IgD-negative memory B cell (primary cell): ENCODE measurements around the gene HRH1. TPM values are rescaled to one million over a fixed set of nuclear protein-coding genes. Genes with fewer than 3 reads are reported as not detected.
"Not testable (repeated sequence)": the region's sequence is repeated elsewhere in the genome, so short reads cannot be mapped to it uniquely, and the experiment has no call there.

Experiments
- H3K27ac Mint-ChIP-seq, 3 donors: one replicate each; pipeline ENCODE4 v1.8.0; 2020 to 2022; ENCODE audit warnings: mild to moderate bottlenecking in 3 of 3, mixed read lengths in 3 of 3, moderate library complexity in 1 of 3
- H3K27me3 Mint-ChIP-seq: one replicate; pipeline ENCODE4 v1.8.0; 2021; ENCODE audit warnings: mixed read lengths
- H3K36me3 Mint-ChIP-seq: one replicate; pipeline ENCODE4 v1.8.0; 2020; ENCODE audit warnings: mild to moderate bottlenecking, mixed read lengths
- H3K4me1 Mint-ChIP-seq, 3 donors: one replicate each; pipeline ENCODE4 v1.8.0; 2020 to 2022; ENCODE audit warnings: mixed read lengths in 3 of 3, mild to moderate bottlenecking in 1 of 3
- H3K4me3 Mint-ChIP-seq, 4 donors: one replicate each; pipeline ENCODE4 v1.8.0; 2020 to 2022; ENCODE audit warnings: mild to moderate bottlenecking in 4 of 4, mixed read lengths in 4 of 4, moderate library complexity in 3 of 4
- H3K9me3 Mint-ChIP-seq, 3 donors: one replicate each; pipeline ENCODE4 v1.8.0; 2020 to 2021; ENCODE audit warnings: mixed read lengths in 3 of 3, mild to moderate bottlenecking in 1 of 3
- polyA plus RNA-seq: library from polyadenylated mRNA; unstranded; fragments of 300-500 nt; fragmentation: Illumina TruSeq; gene quantifications from one replicate; pipeline ENCODE4 v1.2.3, GENCODE V29; 2021

Gene HRH1
- polyA plus RNA-seq, 1 donor from 2014 or later: not detected

DNA sequence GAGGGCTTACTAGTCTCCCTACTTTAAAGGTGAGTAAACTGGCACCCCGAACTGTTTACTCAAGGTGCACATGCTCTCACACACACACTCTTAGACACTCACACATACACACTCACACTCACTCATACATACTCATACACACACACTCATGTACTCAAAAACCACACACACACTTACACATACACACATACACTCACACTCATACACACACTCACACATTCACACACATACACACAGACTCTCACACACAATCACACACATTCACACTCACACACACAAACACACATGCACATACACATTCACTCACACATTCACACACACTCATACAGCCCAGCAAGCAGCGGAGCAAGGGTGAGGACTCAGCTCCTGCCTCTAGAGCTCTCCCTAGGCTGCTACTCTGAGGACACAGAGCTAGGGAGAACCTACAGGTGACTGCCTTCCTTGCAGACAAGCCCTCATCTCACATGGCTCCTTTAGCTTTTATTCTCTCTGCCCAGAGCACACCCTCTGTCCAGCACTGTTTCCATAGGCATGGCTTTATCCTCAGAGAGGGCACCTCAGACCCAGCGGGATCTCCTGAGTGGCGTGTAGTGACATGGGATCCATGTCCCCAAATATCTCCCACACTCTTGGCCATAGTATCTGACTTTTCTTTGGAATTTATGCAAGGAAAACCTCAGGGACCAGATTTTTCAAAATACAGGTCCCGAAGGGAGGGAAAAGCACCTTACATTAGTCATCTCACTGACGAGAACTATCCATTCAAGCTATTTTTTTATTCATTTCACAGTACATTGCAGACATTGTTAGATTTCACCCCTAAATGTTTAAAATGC is 91.8 kb downstream of the HRH1 start:
- Mint-ChIP-seq H3K9me3 (no peaks in the 10 kb centered on the region), H3K4me3 (no peak overlapping the region), H3K27ac (no peak overlapping the region), H3K4me1 (no peaks in the 10 kb centered on the region), H3K27me3 (peaks cover 1% of the 10 kb centered on the region), H3K36me3 (no peaks in the 10 kb centered on the region)

DNA sequence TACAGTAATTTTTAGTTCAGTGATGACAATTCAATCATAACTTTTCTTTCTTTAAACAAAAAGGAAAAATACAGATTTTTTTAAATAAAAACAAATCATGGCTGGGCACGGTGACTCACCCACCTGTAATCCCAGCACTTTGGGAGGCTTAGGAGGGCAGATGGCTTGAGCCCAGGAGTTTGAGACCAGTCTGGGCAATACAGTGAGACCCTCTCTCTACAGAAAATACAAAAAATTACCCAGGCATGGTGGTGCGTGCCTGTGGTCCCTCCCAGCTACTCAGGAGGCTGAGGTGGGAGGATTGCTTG is 92.3 kb downstream of the HRH1 start:
- H3K27ac Mint-ChIP-seq: no peak overlapping the region
- no peaks in the 10 kb centered on the region for H3K4me1 Mint-ChIP-seq
- no peak overlapping the region for H3K4me3 Mint-ChIP-seq
- peaks cover 1% of the 10 kb centered on the region for H3K27me3 Mint-ChIP-seq
- H3K36me3 Mint-ChIP-seq: no peaks in the 10 kb centered on the region
- H3K9me3 Mint-ChIP-seq: no peaks in the 10 kb centered on the region

DNA sequence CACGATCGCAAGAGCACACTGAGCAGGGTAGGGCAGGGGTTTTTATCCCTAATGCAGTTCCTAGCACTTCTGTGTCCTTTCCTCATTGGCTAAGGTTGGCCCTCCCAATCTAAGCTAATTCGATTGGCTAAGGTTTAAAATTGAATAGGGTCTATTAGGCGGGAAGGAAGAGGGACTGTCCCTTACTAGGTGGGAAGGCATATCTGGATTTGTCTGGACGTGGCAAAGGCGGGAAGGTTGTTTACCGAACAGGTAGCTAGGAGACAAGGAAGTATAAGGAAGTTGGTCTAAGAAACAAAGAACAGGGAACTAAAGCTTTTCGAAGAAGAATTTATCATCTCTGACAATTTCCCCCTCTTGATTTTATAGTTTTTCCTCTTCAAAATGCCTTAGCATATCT is 93.1 kb downstream of the HRH1 start:
- Mint-ChIP-seq H3K4me1 (no peaks in the 10 kb centered on the region), H3K27ac (no peak overlapping the region), H3K4me3 (no peak overlapping the region), H3K27me3 (peaks cover 3% of the 10 kb centered on the region), H3K36me3 (no peaks in the 10 kb centered on the region), H3K9me3 (no peaks in the 10 kb centered on the region)

DNA sequence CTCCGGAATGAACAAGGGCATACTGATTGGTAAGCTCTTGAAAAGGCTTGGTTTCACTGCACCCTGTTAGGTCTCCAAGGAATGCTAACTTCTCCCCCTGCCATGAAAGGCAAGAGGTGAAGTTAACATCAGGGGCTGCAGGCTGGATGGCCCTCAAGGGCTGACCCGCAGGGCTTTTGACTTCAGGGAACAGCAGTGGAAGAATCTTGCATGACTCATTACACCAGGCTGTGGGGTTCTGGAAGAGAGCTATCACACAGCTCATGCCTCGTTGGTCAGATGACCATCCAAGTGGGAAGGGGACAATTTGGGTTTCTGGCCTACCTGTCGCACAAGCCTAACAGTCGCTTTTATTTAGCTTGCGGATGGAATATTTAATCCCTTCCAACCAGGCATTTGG is 94.3 kb downstream of the HRH1 start:
- no peaks in the 10 kb centered on the region for H3K36me3 Mint-ChIP-seq
- H3K27me3 Mint-ChIP-seq: peaks cover 6% of the 10 kb centered on the region
- no peaks in the 10 kb centered on the region for H3K4me1 Mint-ChIP-seq
- H3K4me3 Mint-ChIP-seq: no peak overlapping the region
- no peak overlapping the region for H3K27ac Mint-ChIP-seq
- H3K9me3 Mint-ChIP-seq: no peaks in the 10 kb centered on the region

DNA sequence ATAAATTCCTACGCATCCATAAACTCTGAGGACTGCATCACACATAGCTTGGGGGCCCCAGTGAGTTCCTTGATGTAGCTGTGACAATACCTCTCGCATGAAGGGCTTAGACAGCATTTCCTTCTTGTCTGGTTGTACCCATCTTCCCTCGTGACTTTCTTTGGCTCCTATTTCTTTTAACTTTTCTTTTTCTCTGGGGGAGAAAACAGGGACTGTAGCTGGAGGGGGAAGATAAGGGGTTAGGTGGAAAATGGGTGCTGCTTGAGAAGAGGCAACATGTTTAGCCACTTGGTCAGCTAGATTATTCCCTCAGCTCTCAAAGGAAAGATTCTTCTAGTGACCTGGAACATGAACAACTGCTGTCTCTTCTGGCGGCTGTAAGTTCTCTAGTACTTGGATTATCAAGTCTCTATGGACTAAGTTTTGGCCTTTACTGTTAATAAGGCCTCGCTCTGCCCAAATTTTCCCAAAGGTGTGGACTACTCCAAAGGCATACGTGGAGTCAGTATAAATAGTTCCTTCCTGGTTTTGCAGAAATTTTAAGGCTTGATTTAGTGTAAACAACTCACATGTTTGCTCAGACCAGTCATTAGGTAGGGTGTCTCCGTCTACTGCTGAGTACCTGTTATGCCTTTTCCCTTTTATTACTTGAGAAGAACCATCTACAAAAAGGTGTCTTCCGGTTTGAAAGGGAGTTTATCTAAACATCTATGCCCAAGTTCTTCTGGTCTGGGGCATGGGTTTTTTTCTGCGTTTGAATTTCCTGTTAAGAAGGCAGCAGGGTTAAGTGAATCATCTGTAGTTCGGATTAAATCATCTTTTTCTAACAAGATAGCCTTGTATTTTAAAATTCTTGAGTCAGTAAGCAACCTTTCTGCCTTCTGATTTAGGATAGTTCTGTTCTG is 96.9 kb downstream of the HRH1 start:
- Mint-ChIP-seq H3K4me3 (no peak overlapping the region), H3K27me3 (peaks cover 17% of the 10 kb centered on the region)

DNA sequence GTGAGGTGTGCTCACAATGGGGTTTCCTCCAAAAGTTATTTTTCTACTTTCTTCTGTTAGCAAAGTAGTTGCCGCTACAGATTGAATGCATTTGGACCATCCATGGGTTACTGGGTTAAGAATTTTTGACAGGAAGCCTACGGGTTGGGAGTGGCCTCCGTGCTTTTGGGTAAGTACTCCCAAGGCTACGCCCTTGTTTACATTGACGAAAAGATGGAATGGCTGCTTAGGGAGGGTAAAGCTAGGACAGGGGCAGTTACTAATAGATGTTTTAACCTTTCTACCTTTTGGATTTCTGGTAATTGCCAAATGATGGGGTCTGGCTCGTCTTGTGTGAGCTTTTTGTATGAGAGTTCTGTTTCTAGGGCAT is 97.5 kb downstream of the HRH1 start:
- Mint-ChIP-seq H3K36me3 (peaks cover 4% of the 10 kb centered on the region), H3K4me1 (no peaks in the 10 kb centered on the region), H3K27me3 (peaks cover 17% of the 10 kb centered on the region), H3K9me3 (peaks cover 0 to 1% (median 0%) of the 10 kb centered on the region in 3 donors), H3K4me3 (no peak overlapping the region), H3K27ac (no peak overlapping the region)

More for the DNA sequence above, 96.9 kb downstream of the HRH1 start:
- Mint-ChIP-seq H3K36me3 (peaks cover 4% of the 10 kb centered on the region), H3K27ac (no peak overlapping the region), H3K4me1 (no peaks in the 10 kb centered on the region), H3K9me3 (peaks cover 0 to 1% (median 0%) of the 10 kb centered on the region in 3 donors)

DNA sequence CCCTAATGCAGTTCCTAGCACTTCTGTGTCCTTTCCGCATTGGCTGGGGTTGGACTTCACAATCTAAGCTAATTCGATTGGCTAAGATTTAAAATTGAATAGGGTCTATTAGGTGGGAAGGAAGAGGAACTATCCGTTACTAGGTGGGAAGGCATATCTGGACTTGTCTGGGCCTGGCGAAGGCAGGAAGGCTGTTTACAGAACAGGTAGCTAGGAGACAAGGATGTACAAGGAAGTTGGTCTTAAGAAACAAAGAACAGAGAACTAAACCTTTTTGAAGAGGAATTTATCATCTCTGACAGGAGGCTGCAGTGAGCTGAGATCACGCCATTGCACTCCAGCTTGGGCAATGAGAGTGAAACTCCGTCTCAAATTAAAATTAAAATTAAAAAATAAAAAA is 100.6 kb downstream of the HRH1 start:
- Mint-ChIP-seq H3K4me1 (no peaks in the 10 kb centered on the region), H3K36me3 (peaks cover 4% of the 10 kb centered on the region), H3K9me3 (peaks cover 0 to 1% (median 0%) of the 10 kb centered on the region in 3 donors), H3K27ac (no peak overlapping the region), H3K4me3 (no peak overlapping the region), H3K27me3 (peaks cover 15% of the 10 kb centered on the region)

DNA sequence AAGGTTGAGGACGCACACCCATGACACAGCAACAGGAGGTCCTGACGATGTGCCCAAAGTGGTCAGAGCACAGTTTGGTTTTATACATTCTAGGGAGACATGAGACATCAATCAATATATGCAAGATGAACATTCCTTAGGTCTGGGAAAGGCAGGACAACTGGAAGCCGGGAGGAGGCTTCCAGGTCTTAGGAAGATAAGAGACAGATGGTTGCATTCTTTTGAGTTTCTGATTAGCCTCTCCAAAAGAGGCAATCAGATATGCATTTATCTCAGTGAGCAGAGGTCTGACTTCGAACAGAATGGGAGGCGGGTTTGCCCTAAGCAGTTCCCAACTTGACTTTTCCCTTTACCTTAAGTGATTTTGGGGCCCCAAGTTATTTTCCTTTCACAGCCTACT is 101.2 kb downstream of the HRH1 start:
- H3K4me3 Mint-ChIP-seq, H3K4me1 Mint-ChIP-seq, H3K27ac Mint-ChIP-seq, H3K36me3 Mint-ChIP-seq, H3K9me3 Mint-ChIP-seq: not testable (repeated sequence)
- peaks cover 15% of the 10 kb centered on the region for H3K27me3 Mint-ChIP-seq

DNA sequence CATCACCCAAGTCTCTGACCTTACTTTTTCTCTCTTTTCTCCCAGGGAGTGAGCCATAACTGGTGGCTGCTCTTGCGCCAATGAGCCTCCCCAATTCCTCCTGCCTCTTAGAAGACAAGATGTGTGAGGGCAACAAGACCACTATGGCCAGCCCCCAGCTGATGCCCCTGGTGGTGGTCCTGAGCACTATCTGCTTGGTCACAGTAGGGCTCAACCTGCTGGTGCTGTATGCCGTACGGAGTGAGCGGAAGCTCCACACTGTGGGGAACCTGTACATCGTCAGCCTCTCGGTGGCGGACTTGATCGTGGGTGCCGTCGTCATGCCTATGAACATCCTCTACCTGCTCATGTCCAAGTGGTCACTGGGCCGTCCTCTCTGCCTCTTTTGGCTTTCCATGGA is 104.7 kb downstream of the HRH1 start:
- peaks cover 0 to 1% (median 0%) of the 10 kb centered on the region in 3 donors for H3K9me3 Mint-ChIP-seq
- H3K4me1 Mint-ChIP-seq: no peaks in the 10 kb centered on the region
- H3K27me3 Mint-ChIP-seq: peaks cover 10% of the 10 kb centered on the region
- peaks cover 8% of the 10 kb centered on the region for H3K36me3 Mint-ChIP-seq
- H3K27ac Mint-ChIP-seq: no peak overlapping the region
- no peak overlapping the region for H3K4me3 Mint-ChIP-seq

DNA sequence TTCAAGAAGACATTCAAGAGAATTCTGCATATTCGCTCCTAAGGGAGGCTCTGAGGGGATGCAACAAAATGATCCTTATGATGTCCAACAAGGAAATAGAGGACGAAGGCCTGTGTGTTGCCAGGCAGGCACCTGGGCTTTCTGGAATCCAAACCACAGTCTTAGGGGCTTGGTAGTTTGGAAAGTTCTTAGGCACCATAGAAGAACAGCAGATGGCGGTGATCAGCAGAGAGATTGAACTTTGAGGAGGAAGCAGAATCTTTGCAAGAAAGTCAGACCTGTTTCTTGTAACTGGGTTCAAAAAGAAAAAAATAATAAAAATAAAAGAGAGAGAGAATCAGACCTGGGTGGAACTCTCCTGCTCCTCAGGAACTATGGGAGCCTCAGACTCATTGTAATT is 106.2 kb downstream of the HRH1 start:
- peaks cover 17% of the 10 kb centered on the region for H3K27me3 Mint-ChIP-seq
- peaks cover 4% of the 10 kb centered on the region for H3K36me3 Mint-ChIP-seq
- no peaks in the 10 kb centered on the region for H3K4me1 Mint-ChIP-seq
- H3K4me3 Mint-ChIP-seq: no peak overlapping the region
- H3K27ac Mint-ChIP-seq: no peak overlapping the region
- peaks cover 0 to 1% (median 0%) of the 10 kb centered on the region in 3 donors for H3K9me3 Mint-ChIP-seq

DNA sequence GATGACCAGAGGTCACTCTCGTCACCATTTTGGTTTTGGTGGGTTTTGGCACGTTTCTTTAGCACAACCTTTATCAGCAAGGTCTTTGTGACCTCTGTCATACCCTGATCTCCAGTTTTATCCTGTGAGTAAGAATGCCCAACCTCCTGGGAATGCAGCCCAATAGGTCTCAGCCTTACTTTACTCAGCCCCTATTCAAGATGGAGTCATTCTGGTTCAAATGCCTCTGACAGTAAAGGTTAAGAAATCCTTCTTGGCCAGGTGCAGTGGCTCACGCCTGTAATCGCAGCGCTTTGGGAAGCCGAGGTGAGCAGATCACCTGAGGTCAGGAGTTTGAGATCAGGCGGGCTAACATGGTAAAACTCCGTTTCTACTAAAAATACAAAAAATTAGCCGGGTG is 114.7 kb downstream of the HRH1 start:
- Mint-ChIP-seq H3K27ac (no peak overlapping the region), H3K4me3 (no peak overlapping the region), H3K9me3 (no peaks in the 10 kb centered on the region)

DNA sequence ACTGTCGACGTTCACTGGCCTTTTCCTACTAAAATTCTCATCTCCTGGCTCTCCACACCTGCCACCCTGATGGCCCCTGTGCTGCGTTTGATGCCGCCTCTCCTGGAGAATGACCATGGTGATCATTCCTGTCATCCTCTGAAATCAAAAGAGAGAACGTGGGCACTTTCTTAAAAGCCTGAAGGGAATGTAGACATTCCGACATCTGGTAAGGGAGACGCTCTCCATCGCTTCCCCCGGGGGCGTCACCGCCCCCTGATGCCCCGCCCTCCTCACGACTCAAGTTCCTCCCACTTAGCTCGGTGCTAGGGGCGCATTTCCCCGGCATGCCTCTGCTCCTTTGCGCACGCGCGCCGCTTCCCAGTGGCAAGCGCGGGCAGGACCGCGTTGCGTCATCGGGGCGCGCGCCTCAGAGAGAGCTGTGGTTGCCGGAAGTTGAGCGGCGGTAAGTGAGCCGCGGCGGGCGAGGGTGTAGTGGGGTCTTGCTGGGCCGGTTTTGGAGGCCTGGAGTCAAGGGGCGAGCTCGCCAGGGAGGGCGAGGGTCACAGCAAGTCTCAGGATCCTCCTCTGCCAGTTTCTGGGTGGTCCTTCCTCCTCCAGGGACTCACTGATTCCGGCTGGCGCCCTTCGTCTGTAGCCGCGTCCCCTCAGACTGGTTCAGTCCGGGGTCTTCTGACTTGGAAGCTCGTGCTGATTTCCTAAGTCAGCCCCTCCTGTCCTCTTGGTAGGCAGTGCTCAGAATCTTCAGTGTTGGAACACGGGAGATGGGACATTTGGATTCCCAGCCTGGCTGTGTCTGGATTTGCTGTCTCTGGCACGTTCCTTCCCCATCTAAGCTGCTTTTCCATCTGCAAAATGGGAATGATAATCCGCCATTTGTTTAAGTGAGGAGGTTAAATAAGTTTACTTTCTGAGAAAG is 118.0 kb downstream of the HRH1 start, which contains the start of gene ATG7:
TSS of gene ATG7 (plus strand) at position 412 of the 919 bp plus-strand sequence. CDS start 26,299 bp downstream, outside the sequence.
- peaks cover 0 to 9% (median 0%) of the 10 kb centered on the region in 3 donors for H3K9me3 Mint-ChIP-seq
- peak within 1 kb of the TSS; percentile 84 to 100 (median 98) for H3K27ac Mint-ChIP-seq
- peak within 1 kb of the TSS; percentile 86 to 99 (median 94) for H3K4me3 Mint-ChIP-seq
- H3K36me3 Mint-ChIP-seq: peaks cover 15% of the 10 kb centered on the region
- peaks cover 4% of the 10 kb centered on the region for H3K27me3 Mint-ChIP-seq
- peaks cover 28 to 37% (median 36%) of the 10 kb centered on the region in 3 donors for H3K4me1 Mint-ChIP-seq

More for the DNA sequence above, 114.7 kb downstream of the HRH1 start:
- H3K36me3 Mint-ChIP-seq: peaks cover 2% of the 10 kb centered on the region
- peaks cover 18% of the 10 kb centered on the region for H3K27me3 Mint-ChIP-seq
- peaks cover 11 to 18% (median 17%) of the 10 kb centered on the region in 3 donors for H3K4me1 Mint-ChIP-seq

DNA sequence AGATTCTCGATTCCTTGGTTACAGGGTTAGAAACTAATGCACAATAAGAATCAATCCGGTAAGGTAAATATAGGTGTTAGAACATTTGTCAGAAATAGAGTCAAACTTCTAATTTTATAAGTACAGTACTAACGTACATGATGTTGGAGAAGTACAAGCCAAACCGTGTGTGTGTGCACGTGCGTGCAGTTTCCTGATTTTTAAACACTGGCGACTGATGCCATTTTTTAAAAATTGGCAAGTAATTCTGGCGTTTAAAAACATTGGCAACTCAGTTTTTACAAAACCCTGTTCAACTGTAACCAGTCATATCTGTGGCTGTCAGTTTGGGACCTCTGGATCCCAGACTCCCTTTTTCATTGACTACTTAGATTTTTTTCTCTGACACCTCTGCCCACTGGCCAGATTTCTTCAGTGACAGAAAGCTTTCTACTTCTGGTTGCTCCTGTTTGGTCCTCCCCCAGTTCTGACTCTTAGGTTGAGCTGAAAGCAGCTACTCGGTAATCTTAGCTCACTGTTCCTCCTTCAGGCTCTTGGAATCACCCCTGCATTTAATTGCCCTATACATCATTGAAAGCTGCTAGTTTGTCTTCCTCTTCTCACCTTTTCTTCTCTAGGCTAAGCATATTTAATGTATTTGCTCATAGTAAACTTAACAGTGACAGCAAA is 118.7 kb downstream of the HRH1 start:
- Mint-ChIP-seq H3K4me3 (peak overlapping the region; percentile 86 to 99 (median 94)), H3K27me3 (peaks cover 2% of the 10 kb centered on the region), H3K27ac (peak overlapping the region; percentile 84 to 100 (median 98)), H3K4me1 (peaks cover 28 to 37% (median 36%) of the 10 kb centered on the region in 3 donors), H3K36me3 (peaks cover 20% of the 10 kb centered on the region), H3K9me3 (peaks cover 0 to 11% (median 0%) of the 10 kb centered on the region in 3 donors)

DNA sequence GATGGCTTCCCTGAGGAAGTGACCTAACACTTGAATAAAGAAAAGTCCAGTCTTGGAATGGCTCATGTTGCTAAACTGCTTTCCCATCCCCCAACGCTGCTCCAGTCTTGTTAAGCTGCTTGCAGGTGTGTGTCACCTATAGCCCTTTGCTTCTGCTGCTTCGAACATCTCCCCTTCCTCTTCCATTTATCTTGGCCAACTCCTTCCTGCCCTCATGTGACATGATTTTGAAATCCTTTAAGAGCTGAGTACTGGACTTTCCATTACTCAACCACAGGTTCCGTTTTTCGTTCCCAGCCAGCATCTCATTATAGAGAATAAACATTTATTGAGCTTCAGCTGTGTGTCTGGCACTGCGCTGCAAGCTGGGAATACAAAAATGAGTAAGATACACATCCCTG is 119.6 kb downstream of the HRH1 start:
- Mint-ChIP-seq H3K27ac (peak overlapping the region; percentile 4 to 89 (median 84)), H3K27me3 (peaks cover 2% of the 10 kb centered on the region)

More for the DNA sequence above, 119.6 kb downstream of the HRH1 start:
- H3K4me1 Mint-ChIP-seq: peaks cover 28 to 39% (median 37%) of the 10 kb centered on the region in 3 donors
- H3K36me3 Mint-ChIP-seq: peaks cover 20% of the 10 kb centered on the region
- H3K9me3 Mint-ChIP-seq: peaks cover 0 to 11% (median 0%) of the 10 kb centered on the region in 3 donors
- H3K4me3 Mint-ChIP-seq: peak overlapping the region; percentile 3 to 97 (median 88)
